Measurements from ENCODE around the gene GCK.

GRCh38 chr7:44200699-44201461, 11.6 kb upstream of the GCK start, which contains the start of gene YKT6:
- TF ChIP-seq POLR2AphosphoS5 (IDR thresholded peaks at IDR 0.05; ENCODE audit: low read depth, low read length) (peak; percentile 89), REST (IDR thresholded peaks at IDR 0.05; ENCODE audit: insufficient read depth in 1 of 2, low read depth in 2 of 2, low read length in 2 of 2) (0 out of 4 replicates have a peak, but pooled peaks of 1 of the 2 experiments have one; percentile 7), TAF1 (IDR thresholded peaks at IDR 0.05; ENCODE audit: borderline replicate concordance, insufficient read depth, low read length) (peak; percentile 86; the same call in 1 of the 2 replicates)
